Germinal center (tissue), 1 donor: ENCODE results near the gene VGLL4.
"Not testable (repeated sequence)": the region's sequence is repeated elsewhere in the genome, so short reads cannot be mapped to it uniquely, and the experiment has no call there.

Source experiments
- DNase-seq: peaks from one replicate; pipeline ENCODE4 v3.0.0; 2012; ENCODE audit warnings: mixed read lengths, low spot score

VGLL4 gene

DNA sequence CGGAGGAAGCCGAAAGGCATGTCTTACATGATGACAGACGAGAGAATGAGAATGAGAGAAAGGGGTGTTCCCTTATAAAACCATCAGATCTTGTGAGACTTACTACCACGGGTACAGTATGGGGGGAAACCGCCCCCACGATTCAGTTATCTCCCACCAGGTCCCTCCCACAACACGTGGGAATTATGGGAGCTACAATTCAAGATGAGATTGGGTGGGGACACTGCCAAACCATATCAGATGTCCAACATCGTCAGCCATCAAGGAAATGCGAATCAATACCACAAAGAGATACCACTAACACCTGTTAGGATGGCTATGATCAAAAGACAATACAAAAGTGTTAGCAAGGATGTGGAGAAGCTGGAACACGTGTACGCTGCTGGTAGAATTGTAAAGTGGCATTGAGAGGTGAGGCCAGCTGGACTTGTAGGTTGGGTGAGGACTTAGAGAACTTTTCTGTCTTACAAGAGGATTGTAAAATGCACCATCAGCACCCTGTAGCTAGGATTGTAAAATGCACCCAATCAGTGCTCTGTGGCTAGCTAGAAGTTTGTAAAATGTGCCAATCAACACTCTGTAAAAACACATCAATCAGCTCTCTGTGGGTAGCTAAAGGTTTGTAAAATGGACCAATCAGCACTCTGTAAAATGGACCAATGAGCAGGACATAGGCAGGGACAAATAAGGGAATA is 37.5 kb downstream of the VGLL4 start:
- DNase-seq, result no peak

DNA sequence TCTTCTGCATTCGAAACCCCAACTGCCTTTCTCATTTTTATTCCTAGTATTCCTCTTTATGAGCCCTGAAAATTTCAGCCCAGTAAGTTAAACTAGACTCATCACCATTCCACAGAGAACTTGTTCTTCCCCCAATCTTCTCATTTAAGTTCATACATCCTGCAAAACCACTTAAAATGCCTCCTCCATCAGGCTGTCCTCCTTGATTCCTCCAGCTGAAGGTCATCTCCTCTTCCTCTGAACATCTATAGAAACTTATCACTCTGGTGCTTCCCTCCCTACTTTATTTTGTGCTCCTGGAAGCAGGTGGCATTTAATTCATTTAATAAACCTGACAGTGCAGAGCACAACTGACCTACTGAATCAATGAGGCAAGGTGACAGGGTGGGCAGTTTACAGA is 38.3 kb downstream of the VGLL4 start:
- DNase-seq, result no peak

DNA sequence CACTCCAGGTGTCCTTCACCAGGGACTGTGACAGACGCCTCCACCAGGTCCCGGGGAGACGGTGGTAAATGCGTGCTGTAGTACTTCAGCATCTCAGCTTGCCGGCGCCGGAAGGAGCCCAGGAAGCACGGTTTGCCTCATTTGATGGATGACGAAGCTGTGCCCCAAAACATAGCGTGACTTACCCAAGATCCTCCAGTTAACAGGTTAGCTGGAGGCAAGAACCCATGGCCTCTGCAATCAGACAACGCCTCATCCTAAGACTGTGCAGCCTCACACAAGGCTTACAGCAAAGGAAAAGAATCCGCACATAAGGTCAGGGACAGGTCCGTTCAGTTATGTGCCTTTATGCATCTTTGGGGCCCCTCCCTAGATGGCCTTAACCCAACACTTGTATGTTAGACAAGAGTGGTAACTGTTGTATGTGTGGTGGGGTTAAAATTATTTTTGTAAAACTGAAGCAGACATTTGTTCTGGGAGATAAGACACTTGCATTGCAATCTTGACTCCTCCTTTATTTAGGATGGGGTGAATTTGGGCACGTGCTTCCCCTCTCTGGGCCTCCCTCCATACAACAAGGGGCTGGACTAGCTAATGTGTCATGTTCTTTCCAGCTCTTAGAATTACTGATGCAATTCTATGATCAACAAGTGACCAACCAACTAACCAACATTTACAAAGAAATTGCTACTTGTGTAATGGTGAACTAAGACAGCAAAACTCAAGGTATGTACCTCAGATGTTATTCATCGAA is 39.4 kb downstream of the VGLL4 start:
- DNase-seq, result peak; percentile 33

DNA sequence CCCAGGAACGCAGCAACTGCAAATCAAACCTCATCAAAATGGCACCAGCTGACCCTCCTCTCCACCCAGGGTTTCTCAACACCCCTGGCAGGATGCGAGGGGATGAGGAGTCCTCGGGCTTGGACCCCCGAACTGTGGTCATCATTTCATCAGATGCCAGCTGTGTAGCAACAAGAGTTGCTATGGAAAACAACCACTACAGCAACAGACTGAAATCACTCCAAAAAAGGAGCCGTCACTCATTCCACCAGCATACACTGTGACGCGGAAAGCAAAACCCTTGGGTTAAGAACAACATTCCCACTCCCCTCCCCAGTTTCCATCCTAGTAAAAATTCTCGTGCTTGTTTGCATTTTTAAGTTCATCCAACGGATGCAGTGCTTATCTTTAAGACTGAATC is 40.1 kb downstream of the VGLL4 start:
- DNase-seq, result no peak

DNA sequence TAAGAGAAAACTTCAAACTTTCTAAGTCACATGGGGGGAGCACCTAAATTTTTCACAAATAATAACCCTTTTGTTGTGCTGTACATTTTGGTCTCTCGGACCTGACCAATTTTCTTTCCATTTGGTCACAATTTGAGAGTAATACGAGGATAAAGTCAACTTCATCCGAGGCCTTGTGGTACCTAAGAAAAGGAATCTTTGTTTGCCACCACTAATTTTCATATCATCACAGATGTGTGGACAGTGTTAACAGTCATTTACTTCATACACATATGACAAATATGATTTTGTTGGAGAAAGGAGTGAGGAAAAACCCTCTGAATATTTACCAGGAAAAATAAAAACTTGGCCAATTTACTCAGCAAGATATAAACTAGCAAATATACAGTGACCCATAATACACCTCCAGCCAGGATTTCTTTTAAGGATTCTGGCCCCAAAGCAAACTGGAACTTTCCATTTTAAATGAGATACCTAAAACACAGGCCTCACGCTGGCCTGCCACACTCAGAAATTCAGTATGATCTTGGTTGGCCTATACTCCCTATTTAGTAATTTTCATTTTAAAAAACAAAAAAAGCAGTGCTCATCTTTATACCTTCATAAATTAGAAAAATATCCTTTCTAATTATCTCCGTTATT is 40.7 kb downstream of the VGLL4 start:
- DNase-seq, result peak; percentile 25

DNA sequence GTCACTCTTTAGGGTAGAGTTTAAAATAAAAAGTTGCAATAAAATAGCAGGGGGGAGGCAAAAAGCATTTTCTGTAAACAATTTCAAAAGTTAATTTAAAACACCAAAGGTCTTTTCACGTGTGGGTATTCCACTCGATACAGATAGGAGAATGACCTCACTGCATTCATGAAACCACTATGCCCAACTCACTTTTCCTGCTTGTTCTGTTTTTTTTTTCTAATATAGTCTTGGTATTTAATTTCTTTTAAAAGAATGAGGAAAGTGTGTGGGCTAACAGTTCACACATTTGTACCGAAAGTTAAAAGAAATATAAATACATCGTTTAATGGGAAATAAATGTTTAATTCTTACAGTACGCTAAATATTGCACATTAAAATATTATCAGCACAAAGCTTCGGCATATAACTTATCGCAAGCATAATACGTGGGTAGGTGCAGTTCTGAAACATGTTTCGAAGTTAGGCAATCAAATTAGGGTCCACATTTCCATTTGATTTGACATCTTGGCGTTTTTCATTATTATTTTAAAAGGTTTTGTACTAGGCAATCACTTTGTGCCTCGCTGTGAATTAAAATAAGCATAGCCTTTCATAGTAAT is 41.4 kb downstream of the VGLL4 start:
- no peak for DNase-seq

DNA sequence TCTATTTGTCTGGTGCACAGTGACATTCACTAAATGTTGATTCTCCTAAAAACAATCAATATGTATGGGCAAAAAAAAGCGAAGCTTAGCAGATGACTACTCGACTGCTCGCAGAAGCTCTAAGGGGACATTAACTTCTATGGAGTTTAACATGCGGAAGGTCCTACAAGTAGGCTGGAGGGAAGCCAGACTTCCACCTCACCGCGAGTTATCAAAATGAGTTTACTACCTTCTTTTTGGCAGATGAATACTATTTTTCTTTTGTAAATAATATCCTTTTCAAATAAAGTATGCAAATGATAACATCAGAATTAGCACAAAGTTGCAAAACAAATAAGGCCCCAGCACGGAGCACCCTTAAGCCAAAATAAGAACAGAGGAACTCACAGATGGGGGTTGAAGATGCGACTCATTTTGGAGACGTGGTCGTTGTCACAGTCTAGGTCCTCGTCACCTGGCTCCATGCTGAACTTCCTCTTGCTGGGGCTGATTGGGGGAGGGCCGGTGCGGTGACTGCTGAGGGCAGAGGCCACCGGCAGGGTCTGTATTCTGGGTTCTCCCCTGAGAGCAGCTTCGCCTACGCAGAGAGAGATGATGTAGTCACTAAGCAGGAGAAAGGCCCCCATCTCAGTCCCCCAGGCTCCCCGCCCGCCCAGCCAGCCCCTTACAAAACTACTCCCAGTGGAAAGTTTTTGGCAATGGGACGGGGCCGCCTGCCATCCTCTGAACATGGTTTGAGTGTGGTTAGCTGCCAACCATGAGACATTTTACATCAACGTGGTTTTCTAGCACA is 42.1 kb downstream of the VGLL4 start:
- peak; percentile 86 for DNase-seq

DNA sequence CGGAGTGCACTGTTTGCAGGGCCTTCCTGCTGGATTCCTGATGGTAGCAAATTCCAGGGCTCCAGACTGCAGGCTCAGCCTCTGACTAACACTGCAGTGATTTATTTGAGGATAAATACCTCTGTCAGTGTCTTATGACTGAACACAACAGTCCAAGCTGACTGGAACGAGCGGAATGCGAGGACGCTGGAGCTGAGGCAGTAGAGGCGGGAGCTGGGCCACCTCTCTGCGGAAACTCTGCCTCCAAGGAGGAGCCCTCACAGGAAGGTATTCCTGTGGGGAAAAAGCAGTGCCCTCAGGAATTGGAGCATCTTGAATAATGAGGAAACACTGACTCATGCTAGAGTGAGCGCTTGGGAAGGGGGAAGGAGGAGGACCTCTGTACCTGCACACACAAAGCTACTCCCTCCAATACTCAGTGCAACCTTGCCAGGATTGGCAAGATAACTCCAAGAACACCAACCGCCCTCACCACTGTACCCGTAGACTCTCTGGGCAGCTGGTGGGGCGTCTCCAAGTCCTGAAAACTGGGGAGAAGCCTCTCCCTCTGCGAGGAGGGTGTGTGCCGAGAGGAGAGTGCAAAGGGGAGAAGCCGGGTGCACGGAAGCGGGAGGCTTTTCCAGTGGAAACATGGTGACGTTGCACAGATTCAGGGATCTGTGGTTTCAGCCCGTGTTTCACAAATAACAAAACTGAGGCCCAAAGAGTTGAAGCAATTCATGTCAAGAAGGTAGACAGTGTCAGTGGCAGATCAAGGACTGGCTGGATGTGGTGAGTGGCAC is 43.0 kb downstream of the VGLL4 start:
- DNase-seq, result no peak

DNA sequence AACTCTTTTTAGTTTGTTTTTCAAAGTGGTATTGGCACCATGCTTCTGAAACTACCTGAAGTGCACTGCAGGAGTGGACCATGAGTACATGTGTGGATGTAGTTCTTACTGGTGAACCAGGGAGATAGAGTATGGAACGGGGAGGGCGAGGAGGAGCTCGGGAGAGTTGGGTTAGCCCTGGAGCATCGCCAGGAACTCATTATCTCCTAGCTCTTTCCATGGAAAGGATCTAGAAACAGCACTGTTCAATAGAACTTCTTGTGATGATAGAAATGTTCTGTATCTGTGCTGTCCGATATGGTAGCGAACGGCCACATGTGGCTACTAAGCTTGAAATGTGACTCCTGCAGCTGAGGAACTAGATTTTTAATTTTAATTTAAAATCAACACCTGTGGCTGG is 47.3 kb downstream of the VGLL4 start:
- no peak for DNase-seq

DNA sequence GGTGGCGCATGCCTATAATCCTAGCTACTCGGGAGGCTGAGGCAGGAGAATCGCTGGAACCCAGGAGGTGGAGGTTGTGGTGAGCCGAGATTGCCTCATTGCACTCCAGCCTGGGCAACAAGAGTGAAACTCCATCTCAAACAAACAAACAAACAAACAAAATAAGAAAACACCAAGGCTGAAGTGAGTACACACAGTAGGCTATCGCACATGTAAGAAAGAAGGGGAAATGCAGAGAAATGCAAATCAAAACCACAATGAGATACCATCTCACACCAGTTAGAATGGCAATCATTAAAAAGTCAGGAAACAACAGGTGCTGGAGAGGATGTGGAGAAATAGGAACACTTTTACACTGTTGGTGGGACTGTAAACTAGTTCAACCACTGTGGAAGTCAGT is 48.7 kb downstream of the VGLL4 start:
- DNase-seq, result not testable (repeated sequence)

DNA sequence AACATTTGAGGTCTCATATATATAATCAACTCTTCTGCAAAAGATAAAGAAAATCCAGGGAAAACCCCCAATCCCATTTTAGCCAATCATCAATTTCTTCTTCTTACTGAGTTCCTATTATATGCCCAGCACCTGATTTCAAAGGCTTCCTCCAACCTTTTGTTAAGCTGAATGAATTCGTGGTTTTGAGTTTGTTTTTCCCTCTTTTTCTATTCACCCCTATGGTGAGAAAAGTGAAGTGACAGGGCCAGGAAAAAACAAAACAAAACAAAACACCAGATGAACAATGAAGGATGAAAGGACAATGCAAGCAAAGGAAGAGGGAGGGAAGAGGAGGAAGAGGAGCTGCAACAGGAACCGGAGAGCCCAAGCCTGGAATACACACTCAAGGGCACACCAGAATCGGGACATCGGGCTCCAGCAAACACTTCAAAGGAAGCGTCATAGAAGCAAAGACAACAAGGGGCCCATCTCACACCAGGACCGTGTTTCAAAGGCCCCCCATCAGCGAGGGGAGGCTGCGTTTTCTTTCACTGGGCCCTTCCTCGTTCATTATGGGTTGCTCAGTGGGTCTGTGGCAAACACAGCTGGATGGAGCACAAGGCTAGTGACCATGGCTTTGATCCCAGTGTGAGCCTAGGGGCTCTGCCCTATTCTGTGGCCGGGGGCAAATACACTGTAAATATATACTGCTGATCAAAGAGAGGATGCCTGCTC is 50.2 kb downstream of the VGLL4 start:
- DNase-seq, result no peak

DNA sequence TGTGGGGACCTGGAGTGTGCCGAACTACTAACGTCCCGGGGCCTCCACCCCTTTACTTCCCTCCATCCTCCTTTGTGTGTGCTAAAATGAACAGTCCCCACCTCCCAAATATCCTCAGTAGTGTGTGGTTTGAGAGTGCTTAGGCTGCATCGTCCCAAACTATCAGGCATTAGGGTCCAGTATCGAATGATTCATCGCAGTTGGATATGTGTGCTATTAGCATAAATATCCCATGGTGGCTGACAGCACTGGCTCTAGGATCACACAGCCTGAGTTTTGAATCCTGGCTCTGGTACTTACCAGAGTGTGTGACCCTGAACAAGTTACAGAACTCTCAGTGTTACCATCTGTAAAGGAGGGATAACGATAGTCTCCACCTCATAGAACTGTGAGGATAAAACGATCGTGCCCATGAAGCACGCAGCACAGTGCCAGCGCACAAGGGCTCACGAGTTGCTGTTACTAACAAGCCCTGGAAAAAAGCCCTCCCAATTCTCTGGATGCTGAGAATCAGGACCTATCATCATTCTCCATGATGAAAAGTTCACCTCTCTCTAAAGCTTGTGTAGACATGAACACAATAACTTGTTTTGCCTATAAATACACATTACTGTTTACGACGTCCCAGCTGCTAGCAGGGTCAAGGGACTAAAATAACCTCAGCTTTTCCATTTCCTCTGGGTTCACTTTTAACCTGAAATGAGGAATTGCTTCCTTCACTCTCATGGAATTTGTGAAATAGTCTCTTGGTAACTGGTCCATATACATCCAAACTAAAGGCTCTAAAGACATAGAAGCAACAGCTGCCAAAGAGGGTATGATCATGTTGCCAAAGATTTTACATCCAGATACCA is 51.0 kb downstream of the VGLL4 start:
- DNase-seq, result no peak

DNA sequence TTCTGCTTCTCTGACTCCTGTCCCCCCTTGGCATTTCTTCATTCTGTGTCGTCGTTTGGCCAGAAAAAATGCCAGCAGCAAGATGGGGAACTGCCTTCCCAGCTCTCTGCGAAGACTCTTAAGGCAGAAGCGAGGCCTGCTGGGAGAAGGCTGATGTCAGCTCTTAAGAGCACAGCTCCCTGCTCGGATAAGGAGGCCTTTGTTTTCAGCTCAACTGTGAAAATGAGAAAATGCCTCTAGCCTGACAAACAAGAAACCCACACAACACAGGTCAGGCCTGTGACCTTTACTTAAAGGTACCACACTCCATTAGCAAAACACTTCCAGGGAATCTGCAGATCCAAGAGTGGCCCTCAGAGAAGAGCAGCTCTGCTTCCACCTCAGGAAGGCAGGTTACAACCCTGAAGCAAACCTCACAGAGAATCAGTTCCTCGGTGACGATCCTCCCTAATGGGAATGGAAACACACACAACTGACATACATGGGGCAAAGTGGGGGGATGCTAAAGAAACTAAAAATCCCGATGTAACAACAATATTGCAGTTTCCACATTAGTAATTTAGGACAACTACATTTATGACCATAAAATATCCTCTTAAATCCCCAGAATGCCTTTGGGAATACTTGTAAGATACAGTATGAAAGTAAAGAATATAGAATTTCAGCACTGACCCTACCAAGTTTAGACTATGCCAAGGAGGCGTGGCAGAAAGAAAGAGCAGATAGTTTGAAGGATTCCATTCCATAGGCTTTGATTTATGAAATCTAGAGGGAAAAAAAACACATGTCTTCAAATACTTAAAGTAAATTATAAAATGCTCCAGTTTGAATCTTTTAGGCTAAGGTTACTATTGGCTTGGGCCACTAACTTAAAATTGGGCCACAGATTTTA is 52.1 kb downstream of the VGLL4 start:
- no peak for DNase-seq

DNA sequence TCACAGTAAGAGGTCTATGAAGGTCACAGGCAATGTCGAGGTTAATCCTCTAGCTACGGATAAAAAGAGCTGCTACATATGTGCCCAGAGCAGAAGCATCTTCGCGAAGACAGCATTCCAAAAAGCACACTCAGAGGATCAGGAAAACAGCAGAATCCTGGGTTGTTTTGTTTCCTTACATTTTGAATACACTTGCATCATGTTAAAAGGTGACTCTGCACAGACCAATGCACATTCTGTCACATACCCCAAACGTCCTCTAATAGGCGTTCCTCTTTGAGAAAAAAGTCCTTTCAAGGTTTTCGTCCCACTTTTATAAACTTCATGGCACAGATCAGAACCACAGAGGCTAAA is 52.7 kb downstream of the VGLL4 start:
- DNase-seq, result no peak

DNA sequence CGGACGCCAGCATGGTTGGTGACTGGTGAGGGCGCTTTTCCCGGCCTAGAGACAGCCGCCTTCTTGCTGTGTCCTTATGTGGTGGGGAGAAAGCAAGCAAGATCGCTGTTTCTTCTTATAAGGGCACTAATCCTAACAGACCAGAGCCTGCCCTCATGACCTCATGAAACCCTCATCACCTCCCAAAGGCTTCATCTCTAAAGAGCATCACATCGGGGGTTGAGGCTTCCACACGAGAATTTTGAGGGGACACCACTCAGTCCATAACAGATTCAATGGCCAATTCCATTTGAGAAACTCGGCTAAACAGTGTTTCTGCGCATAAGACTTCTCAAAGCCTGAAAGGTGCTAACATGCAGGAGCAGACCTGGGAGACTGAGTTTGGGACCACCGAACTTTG is 54.0 kb downstream of the VGLL4 start:
- no peak for DNase-seq

DNA sequence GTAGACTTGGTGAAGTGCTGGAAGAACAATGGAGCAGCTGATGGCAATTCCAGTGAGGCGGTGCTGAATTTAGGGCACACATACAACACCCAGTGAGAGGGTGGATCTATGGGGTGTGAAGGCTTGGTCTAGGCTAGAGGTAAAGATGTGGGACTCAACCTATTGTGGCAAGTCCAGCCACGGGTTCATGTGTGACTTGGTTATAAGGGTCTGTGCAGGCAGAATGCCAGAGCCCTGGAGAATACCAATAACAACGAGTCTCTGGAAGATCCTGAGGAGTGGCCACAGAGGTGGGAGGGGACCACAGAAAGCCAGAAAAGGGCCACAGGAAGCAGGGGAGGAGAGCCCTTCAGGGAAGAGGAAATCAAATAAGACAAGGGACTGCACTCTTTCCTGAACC is 55.0 kb downstream of the VGLL4 start:
- no peak for DNase-seq

DNA sequence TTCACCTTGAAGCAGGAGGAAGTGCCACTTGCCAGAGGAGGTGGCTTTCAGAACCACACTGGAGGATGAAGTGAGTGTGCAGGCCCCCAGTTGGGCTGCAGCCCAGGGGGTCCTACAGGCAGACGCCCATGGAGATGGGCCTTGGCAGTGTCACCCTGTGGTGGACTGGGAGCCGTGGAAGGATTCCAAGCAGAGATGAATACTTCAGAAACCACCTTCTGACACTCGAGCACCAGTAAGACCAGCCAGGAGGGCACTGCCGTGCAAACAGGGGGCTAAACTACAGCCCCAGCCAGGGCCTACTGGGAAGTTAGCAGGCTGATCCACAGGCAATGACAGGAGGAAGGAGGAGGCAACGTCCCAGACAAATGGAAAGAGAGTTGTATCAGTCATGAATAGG is 55.4 kb downstream of the VGLL4 start:
- no peak for DNase-seq

DNA sequence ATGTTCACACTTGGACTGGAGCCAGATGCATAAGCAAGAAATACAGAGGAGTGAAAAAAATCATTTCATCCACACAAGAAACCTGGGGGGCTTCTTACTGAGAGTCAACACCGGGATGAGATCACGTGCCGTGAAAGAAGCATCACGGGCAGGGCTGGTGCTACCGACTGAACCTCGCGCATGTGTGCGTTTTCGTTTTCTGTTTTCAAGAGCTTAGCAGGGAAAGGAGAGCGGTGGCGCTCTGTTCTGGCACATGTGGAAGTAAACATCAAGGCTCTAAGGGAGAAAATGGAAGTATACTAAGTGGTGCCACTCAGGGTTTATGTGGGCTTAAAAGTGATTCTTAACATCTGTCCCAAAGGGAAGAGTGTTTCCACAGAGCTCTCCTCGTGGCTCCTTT is 55.9 kb downstream of the VGLL4 start:
- DNase-seq, result no peak

DNA sequence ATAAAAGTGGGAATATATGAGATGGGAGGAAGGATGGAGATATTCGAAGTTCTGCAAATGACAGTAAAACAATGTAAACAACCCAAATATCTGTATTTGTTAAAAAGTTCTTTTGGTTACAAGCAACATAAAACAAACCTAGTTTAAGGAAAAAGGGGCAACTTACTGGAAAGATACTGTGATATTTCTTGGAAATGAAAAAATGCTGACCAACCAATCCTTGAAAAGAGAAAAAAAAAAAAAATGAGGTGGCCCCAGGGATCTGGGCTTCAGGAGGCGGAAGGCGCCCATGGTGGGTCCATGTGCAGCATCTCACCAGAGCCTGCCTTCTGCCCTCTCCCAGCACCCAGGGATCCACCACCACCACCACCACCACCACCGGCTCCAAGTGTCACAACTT is 59.1 kb downstream of the VGLL4 start:
- no peak for DNase-seq
